Measurements from ENCODE around the gene GFM2. TPM values are rescaled to one million over a fixed set of nuclear protein-coding genes. Genes with fewer than 3 reads are reported as not detected.

The GFM2 gene
- total and polyA plus RNA-seq, 2 of the 8 experiments (the other 6 are each of a cell fraction or from before 2014, with no cell fraction given): 17.8 to 30.6 TPM

DNA sequence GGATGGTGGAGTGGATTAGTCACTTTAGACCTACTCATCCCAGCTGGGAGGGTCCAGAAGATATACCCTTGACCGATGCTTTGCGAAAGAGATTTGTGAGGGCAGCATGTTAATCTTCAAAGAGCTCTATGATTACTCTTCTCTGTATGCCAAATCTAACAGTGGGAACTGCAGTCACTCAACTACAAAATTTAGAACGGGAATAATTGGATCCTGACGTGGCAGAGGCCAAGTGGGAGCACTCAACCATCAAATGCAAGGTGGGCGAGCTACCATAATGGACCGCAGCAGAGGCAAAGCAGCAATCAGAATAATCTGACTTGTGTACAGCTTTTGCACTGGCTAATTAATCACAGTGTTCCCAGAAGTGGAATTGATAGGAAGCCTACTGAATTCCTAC is 20.5 kb upstream of the GFM2 start:
- Histone ChIP-seq H4K5ac (ENCODE audit: insufficient read length, low read depth, low read length) (no peak overlapping the region), H3K56ac (replicated peaks; ENCODE audit: insufficient read length, low read depth, low read length) (no peak overlapping the region), H3K23ac (ENCODE audit: insufficient read length) (no peak overlapping the region), H3K18ac (ENCODE audit: extremely low read depth, low read length) (no peak overlapping the region), H2AK5ac (ENCODE audit: low read depth, low read length) (no peak overlapping the region), H3K4me2 (ENCODE audit: insufficient read depth in 1 of 2, low read depth in 2 of 2, low read length in 2 of 2) (no peak overlapping the region), H4K91ac (replicated peaks; ENCODE audit: insufficient read length, low read length) (no peak overlapping the region), H3K9me3 (ENCODE audit: insufficient read depth in 2 of 2, low read depth in 1 of 2, low read length in 1 of 2) (no peaks in the 10 kb centered on the region), H3K27me3 (replicated peaks in 1 of 4; ENCODE audit: control insufficient read depth in 3 of 4, extremely low read depth in 1 of 4, insufficient read depth in 3 of 4, low read length in 3 of 4) (no peaks in the 10 kb centered on the region), H4K20me1 (replicated peaks in 1 of 2; ENCODE audit: control insufficient read depth in 1 of 2, insufficient read depth in 2 of 2, low read length in 2 of 2) (no peaks in the 10 kb centered on the region), H3K9ac (replicated peaks in 1 of 4; ENCODE audit: extremely low read depth in 1 of 4, low read depth in 3 of 4, low read length in 3 of 4) (no peak overlapping the region), H2BK12ac (ENCODE audit: low read depth, low read length) (no peak overlapping the region), H4K8ac (ENCODE audit: extremely low read depth, insufficient read depth, low read length) (no peak overlapping the region), H3K79me2 (ENCODE audit: control insufficient read depth in 1 of 2, insufficient read depth in 2 of 2, low read length in 2 of 2) (no peaks in the 10 kb centered on the region), H3K79me1 (ENCODE audit: low read depth, low read length) (no peaks in the 10 kb centered on the region; the same call in 1 of the 2 replicates), H2AFZ (ENCODE audit: low read length) (no peak overlapping the region), H3K14ac (ENCODE audit: insufficient read length) (no peak overlapping the region), H2BK15ac (ENCODE audit: low read length) (no peak overlapping the region), H3K4ac (replicated peaks; ENCODE audit: insufficient read length, low read depth, low read length) (no peak overlapping the region), H3K36me3 (ENCODE audit: control insufficient read depth in 2 of 4, insufficient read depth in 4 of 4, low read length in 3 of 4) (peaks cover 8 to 64% (median 34%) of the 10 kb centered on the region in 4 experiments), H2BK20ac (ENCODE audit: low read length) (no peak overlapping the region), H3K4me1 (replicated peaks in 1 of 4; ENCODE audit: control insufficient read depth in 3 of 4, insufficient read depth in 4 of 4, low read length in 3 of 4) (no peaks in the 10 kb centered on the region), H3K23me2 (ENCODE audit: low read depth, low read length) (no peaks in the 10 kb centered on the region), H3K27ac (ENCODE audit: low read depth, low read length) (no peak overlapping the region), H2BK120ac (replicated peaks; ENCODE audit: low read depth, low read length) (no peak overlapping the region), H3K4me3 (ENCODE audit: extremely low read depth in 1 of 4, insufficient read depth in 2 of 4, low read depth in 3 of 4, low read length in 4 of 4) (no peak overlapping the region), H2BK5ac (ENCODE audit: low read depth, low read length) (no peak overlapping the region)
- POLR2A ChIA-PET (ENCODE audit: partially characterized antibody): interaction anchor here (0.6 to 0.8 kb wide), 2 partner anchors 30 to 48 kb away, joined by 3 read pairs; no protein-coding TSS in a partner anchor
- WGBS, 2 experiments (ENCODE audit: extremely low coverage in 1 of 2, insufficient coverage in 1 of 2, insufficient read length in 1 of 2, insufficient replicate concordance in 2 of 2, low coverage in 1 of 2, low lambda C conversion rate in 2 of 2, missing lambda C conversion rate in 1 of 2): 98% methylated on average over 6 of the region's 6 CpGs; no CpG with 5 or more reads in 1 of the 2 experiments
- DNase-seq (ENCODE audit: low read depth in 1 of 2, low spot score in 2 of 2) (no peak), FAIRE-seq (no peak)
- TF ChIP-seq POLR2A (IDR thresholded peaks at IDR 0.05; ENCODE audit: control extremely low read depth in 1 of 2, low read depth in 2 of 2, low read length in 2 of 2) (no peak), BCL11A (IDR thresholded peaks at IDR 0.05; ENCODE audit: low read depth in 2 of 2, low read length in 2 of 2) (no peak)
- CTCF ChIA-PET (ENCODE audit: partially characterized antibody): interaction anchor here (1.1 to 1.4 kb wide), 5 partner anchors 21 to 157 kb away, joined by 3 to 4 read pairs (median 3); no protein-coding TSS in a partner anchor
